ENCODE measurements around the gene PIK3R3.
A peak's percentile ranks its signal among the peaks of the same experiment; 100 is the strongest.

PIK3R3 gene

GRCh38 chr1:46132529-46133180 is at the start of gene PIK3R3:
Gene PIK3R3 (minus strand): TSS chr1:46132629. CDS start chr1:46131952, 677 bp downstream.
- peak; percentile 98 for DNase-seq (ENCODE audit: low read depth)

GRCh38 chr1:46181343-46182260 is 49.2 kb upstream of the PIK3R3 start:
- no peak for DNase-seq (ENCODE audit: low read depth)

- DNase-seq (ENCODE audit: low read depth): no peak
Measured at GRCh38 chr1:46180082-46180616, 47.7 kb upstream of the PIK3R3 start.

GRCh38 chr1:46179138-46180081 is 47.0 kb upstream of the PIK3R3 start:
- peak; percentile 82 for DNase-seq (ENCODE audit: low read depth)

- no peak for DNase-seq (ENCODE audit: low read depth)
Measured at GRCh38 chr1:46176211-46176865, 43.9 kb upstream of the PIK3R3 start, which contains the start of gene P3R3URF. Gene P3R3URF (minus strand): TSS chr1:46176488. CDS start chr1:46176471, 17 bp downstream.

- DNase-seq (ENCODE audit: low read depth): no peak
Measured at GRCh38 chr1:46175243-46175642, 42.8 kb upstream of the PIK3R3 start.

- peak; percentile 65 for DNase-seq (ENCODE audit: low read depth)
Measured at GRCh38 chr1:46174448-46175231, 42.2 kb upstream of the PIK3R3 start, which contains the start of gene TSPAN1. Gene TSPAN1 (plus strand): TSS chr1:46175087. CDS start chr1:46181108, 6,021 bp downstream.

- no peak for DNase-seq (ENCODE audit: low read depth)
Measured at GRCh38 chr1:46173361-46173856, 41.0 kb upstream of the PIK3R3 start.

- no peak for DNase-seq (ENCODE audit: low read depth)
Measured at GRCh38 chr1:46172321-46172720, 39.9 kb upstream of the PIK3R3 start.

GRCh38 chr1:46171871-46172270 is 39.4 kb upstream of the PIK3R3 start:
- no peak for DNase-seq (ENCODE audit: low read depth)

GRCh38 chr1:46171351-46171750 is 38.9 kb upstream of the PIK3R3 start:
- DNase-seq (ENCODE audit: low read depth): no peak

- DNase-seq (ENCODE audit: low read depth): no peak
Measured at GRCh38 chr1:46169811-46170454, 37.5 kb upstream of the PIK3R3 start.

- no peak for DNase-seq (ENCODE audit: low read depth)
Measured at GRCh38 chr1:46168477-46168876, 36.0 kb upstream of the PIK3R3 start.

GRCh38 chr1:46166521-46167462 is 34.4 kb upstream of the PIK3R3 start:
- DNase-seq (ENCODE audit: low read depth): no peak

GRCh38 chr1:46160212-46160611 is 27.8 kb upstream of the PIK3R3 start:
- DNase-seq (ENCODE audit: low read depth): no peak

- no peak for DNase-seq (ENCODE audit: low read depth)
Measured at GRCh38 chr1:46159516-46159915, 27.1 kb upstream of the PIK3R3 start.

- DNase-seq (ENCODE audit: low read depth): no peak
Measured at GRCh38 chr1:46158312-46159281, 26.2 kb upstream of the PIK3R3 start.
